Thoracic aorta (tissue), 2 donors: Measurements from ENCODE around the gene SH3TC2. TPM values are rescaled to one million over a fixed set of nuclear protein-coding genes. Genes with fewer than 3 reads are reported as not detected.

Experiments
- ATAC-seq: fragments of 150-250 bp; one replicate; pipeline ENCODE4 v1.8.0; 2017; ENCODE audit warnings: low read depth; ENCODE audit not compliant: insufficient number of reproducible peaks, low FRiP score
- DNase-seq: peaks from one replicate; pipeline ENCODE4 v3.0.0-alpha.2; 2020; ENCODE audit warnings: low spot score
- H3K27ac ChIP-seq, 2 donors: fragments of 200-600 bp; sonication (generic); 1 replicate in 1 of 2; 2 replicates in 1 of 2; pipeline ENCODE4 v1.5.1; 2016; ENCODE audit warnings: mild to moderate bottlenecking in 2 of 2, moderate library complexity in 2 of 2
- H3K27me3 ChIP-seq: fragments of 200-600 bp; sonication (generic); replicated peaks from 2 replicates; pipeline ENCODE4 v1.6.0; 2016; ENCODE audit warnings: mild to moderate bottlenecking; ENCODE audit not compliant: insufficient read depth
- H3K36me3 ChIP-seq: fragments of 200-600 bp; sonication (generic); one replicate; pipeline ENCODE4 v1.5.1; 2016
- H3K4me1 ChIP-seq, 2 donors: fragments of 200-600 bp; sonication (generic); 1 replicate in 1 of 2; 2 replicates in 1 of 2; pipeline versions ENCODE4 v1.5.1 to v1.6.0; 2016; ENCODE audit warnings: low read depth in 2 of 2, mild to moderate bottlenecking in 1 of 2; ENCODE audit not compliant: control insufficient read depth in 1 of 2
- H3K4me3 ChIP-seq: fragments of 200-600 bp; sonication (generic); 2 replicates; pipeline ENCODE4 v1.5.1; 2016; ENCODE audit warnings: mild to moderate bottlenecking
- H3K9me3 ChIP-seq: fragments of 200-600 bp; sonication (generic); 2 replicates; pipeline ENCODE4 v1.5.1; 2016
- total RNA-seq, 2 donors: library from RNA; depleted of rRNA; stranded (reverse); fragments of >200 nt; gene quantifications; one replicate each; pipeline versions ENCODE4 v1.1.0 to v1.2.3, GENCODE V29; 2016
- TF ChIP-seq, protein P1 (sequence below): fragments of 200-600 bp; sonication (generic); IDR thresholded peaks from one replicate; pipeline ENCODE4 v1.5.1; 2019; ENCODE audit warnings: antibody characterized with exemption

The SH3TC2 gene
- total RNA-seq, 2 donors from 2014 or later: 1.1 to 1.9 TPM

DNA sequence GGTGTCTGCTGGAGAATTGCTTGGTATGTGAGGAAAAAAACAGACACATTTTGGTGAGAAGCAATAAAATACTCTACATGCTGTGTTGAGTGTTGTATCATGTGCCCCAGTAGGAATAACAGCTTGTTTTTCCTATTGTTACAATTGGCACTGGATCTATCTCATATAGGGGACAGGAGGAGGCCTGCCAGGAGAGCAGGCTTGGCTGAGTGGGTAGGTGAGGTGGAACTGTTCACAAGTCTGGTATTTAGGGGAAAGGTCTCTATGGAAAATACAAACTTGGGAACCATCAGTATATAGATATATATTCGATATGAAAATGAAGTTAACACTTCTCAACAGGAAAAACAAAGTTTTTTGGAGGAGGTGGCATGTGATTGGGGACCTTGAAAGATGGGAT, 9.5 kb upstream of the SH3TC2 start:
- no peak overlapping the region for H3K4me3 ChIP-seq
- TF ChIP-seq, protein P1, sequence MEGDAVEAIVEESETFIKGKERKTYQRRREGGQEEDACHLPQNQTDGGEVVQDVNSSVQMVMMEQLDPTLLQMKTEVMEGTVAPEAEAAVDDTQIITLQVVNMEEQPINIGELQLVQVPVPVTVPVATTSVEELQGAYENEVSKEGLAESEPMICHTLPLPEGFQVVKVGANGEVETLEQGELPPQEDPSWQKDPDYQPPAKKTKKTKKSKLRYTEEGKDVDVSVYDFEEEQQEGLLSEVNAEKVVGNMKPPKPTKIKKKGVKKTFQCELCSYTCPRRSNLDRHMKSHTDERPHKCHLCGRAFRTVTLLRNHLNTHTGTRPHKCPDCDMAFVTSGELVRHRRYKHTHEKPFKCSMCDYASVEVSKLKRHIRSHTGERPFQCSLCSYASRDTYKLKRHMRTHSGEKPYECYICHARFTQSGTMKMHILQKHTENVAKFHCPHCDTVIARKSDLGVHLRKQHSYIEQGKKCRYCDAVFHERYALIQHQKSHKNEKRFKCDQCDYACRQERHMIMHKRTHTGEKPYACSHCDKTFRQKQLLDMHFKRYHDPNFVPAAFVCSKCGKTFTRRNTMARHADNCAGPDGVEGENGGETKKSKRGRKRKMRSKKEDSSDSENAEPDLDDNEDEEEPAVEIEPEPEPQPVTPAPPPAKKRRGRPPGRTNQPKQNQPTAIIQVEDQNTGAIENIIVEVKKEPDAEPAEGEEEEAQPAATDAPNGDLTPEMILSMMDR: no peak
- ATAC-seq (no peak), DNase-seq (no peak)
- H3K36me3 ChIP-seq: no peaks in the 10 kb centered on the region
- H3K27ac ChIP-seq: no peak overlapping the region
- no peaks in the 10 kb centered on the region for H3K9me3 ChIP-seq
- H3K27me3 ChIP-seq: no peaks in the 10 kb centered on the region
- no peaks in the 10 kb centered on the region for H3K4me1 ChIP-seq

DNA sequence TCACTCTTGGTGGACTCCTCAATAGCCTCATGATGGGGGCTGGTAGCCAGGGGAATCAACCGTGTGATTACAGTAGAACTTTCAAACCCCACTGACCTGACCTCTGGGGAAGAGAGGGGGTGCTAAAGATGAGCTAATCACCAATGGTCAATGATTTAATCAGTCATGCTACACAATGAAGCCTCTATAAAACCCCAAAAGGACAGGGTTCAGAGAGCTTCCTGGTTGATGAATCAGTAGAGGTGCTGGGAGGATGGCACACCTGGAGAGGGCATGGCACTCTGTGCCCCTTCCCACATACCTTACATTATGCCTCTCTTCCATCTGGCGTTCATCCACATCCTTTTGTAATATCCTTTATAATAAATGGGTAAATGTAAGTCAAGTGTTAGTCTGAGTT, 8.9 kb upstream of the SH3TC2 start:
- DNase-seq: no peak
- H3K36me3 ChIP-seq: no peaks in the 10 kb centered on the region
- H3K27me3 ChIP-seq: no peaks in the 10 kb centered on the region
- H3K27ac ChIP-seq: no peak overlapping the region
- H3K9me3 ChIP-seq: no peaks in the 10 kb centered on the region
- H3K4me3 ChIP-seq: no peak overlapping the region
- no peak for ATAC-seq
- TF ChIP-seq, protein P1: no peak
- no peaks in the 10 kb centered on the region for H3K4me1 ChIP-seq

DNA sequence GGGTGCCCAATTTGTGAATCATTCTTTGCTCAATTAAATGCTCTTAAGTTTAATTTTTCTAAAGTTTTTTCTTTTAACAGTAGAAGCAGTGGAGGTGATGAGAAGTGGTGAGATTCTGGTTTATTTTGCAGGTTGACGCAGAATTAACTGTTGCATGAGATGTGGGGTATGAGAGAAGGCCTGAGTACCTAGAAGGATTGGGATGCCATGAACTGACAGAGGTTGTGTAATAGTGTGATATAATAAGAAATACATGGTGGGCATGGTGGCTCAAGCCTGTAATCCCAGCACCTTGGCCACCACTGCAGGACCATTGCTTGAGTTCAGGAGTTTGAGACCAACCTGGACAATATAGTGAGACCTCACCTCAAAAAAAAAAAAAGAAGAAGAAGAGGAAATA, 8.4 kb upstream of the SH3TC2 start:
- no peaks in the 10 kb centered on the region for H3K36me3 ChIP-seq
- TF ChIP-seq, protein P1: no peak
- ATAC-seq (no peak), DNase-seq (no peak)
- no peak overlapping the region for H3K4me3 ChIP-seq
- H3K27ac ChIP-seq: no peak overlapping the region
- no peaks in the 10 kb centered on the region for H3K27me3 ChIP-seq
- no peaks in the 10 kb centered on the region for H3K4me1 ChIP-seq
- no peaks in the 10 kb centered on the region for H3K9me3 ChIP-seq

DNA sequence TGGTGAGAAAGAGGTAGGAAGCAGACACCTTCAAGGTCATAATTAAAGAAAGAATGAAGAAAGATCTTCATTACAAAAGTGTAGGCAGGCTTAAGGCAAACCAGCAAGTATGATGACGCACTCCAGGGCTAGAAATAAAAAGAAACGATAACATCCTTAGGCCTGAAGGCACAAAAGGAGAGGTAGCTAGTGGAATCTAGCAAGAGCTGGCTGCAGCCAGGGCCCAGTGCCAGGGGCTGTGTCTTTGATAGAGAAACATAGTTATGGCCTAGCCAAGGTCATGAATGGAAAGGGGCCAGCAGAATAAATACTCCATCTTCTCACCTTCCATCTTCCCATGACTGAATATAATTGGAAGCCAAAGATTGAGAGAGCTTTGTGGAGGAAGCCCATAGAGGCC, 6.8 kb upstream of the SH3TC2 start:
- Histone ChIP-seq H3K27ac (no peak overlapping the region), H3K9me3 (no peaks in the 10 kb centered on the region), H3K36me3 (no peaks in the 10 kb centered on the region), H3K4me3 (no peak overlapping the region), H3K27me3 (no peaks in the 10 kb centered on the region), H3K4me1 (no peaks in the 10 kb centered on the region)
- TF ChIP-seq, protein P1: no peak
- no peak for DNase-seq
- no peak for ATAC-seq

DNA sequence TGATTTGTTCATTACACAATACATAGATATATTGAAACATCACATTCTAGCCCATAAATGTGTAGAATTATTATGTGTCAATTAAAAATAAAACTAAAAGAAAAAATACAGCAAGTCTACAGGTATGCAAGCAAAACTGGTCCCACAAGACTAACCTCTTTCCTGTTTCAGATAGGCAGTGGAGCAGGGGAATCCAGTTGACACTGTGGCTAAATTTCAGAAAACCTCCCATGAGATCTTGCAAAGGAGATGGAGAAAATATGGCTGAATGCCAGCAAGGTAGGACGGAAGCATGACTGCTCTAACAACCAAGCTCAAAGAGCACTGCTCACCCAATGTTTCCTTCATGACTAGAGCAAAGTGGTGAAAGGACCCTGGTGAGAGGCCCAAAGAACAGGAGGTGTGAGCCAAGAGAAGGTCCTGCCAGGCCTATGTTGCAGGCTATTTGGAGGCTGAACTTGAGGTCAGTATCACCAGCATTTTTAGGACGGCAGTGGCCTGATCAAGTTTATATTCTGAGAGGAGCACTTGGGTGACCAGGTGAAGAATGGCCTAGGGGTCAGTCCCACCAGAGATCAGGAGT, 1.1 kb upstream of the SH3TC2 start:
- ATAC-seq: no peak

More for the DNA sequence above, 1.1 kb upstream of the SH3TC2 start:
- no peaks in the 10 kb centered on the region for H3K27me3 ChIP-seq
- H3K36me3 ChIP-seq: no peaks in the 10 kb centered on the region
- no peak overlapping the region for H3K27ac ChIP-seq
- H3K9me3 ChIP-seq: no peaks in the 10 kb centered on the region
- H3K4me3 ChIP-seq: no peak overlapping the region
- no peak for DNase-seq
- TF ChIP-seq, protein P1: no peak
- peaks cover 9 to 12% of the 10 kb centered on the region in 2 donors for H3K4me1 ChIP-seq
